CD4-positive, alpha-beta T cell treated with Interleukin-6 for 4 hours (primary cell): ENCODE results near the gene HOXB2.
A peak's percentile ranks its signal among the peaks of the same experiment; 100 is the strongest.
"Not testable (repeated sequence)": the region's sequence is repeated elsewhere in the genome, so short reads cannot be mapped to it uniquely, and the experiment has no call there.

Experiments
- DNase-seq: peaks from one replicate; pipeline ENCODE4 v3.0.0-alpha.2; 2020; ENCODE audit warnings: mixed read lengths

Gene HOXB2

GRCh38 chr17:48539177-48539576 is 5.7 kb downstream of the HOXB2 start:
- no peak for DNase-seq

- no peak for DNase-seq
These were observed 7.6 kb downstream of the HOXB2 start for GRCh38 chr17:48537316-48537715.

- DNase-seq = not testable (repeated sequence)
These were observed 8.9 kb downstream of the HOXB2 start for GRCh38 chr17:48535793-48536559.

GRCh38 chr17:48532261-48532660 is 12.6 kb downstream of the HOXB2 start:
- no peak for DNase-seq

GRCh38 chr17:48530887-48531272 is 14.0 kb downstream of the HOXB2 start, which contains the start of gene HOXB1:
Gene HOXB1, minus strand, starts transcription at chr17:48531011. Its CDS starts 107 bp downstream, at chr17:48530904.
- no peak for DNase-seq

GRCh38 chr17:48530208-48530886 is 14.6 kb downstream of the HOXB2 start:
- DNase-seq = no peak

GRCh38 chr17:48529683-48530009 is 15.3 kb downstream of the HOXB2 start:
- no peak for DNase-seq

- no peak for DNase-seq
These were observed 15.8 kb downstream of the HOXB2 start for GRCh38 chr17:48528936-48529682.

GRCh38 chr17:48528153-48528935 is 16.6 kb downstream of the HOXB2 start:
- no peak for DNase-seq

- no peak for DNase-seq
These were observed 17.4 kb downstream of the HOXB2 start for GRCh38 chr17:48527547-48527932.

- peak; percentile 8 for DNase-seq
These were observed 18.0 kb downstream of the HOXB2 start for GRCh38 chr17:48526608-48527546.

- DNase-seq = no peak
These were observed 21.9 kb downstream of the HOXB2 start for GRCh38 chr17:48523010-48523409.

GRCh38 chr17:48522031-48522653 is 22.8 kb downstream of the HOXB2 start:
- no peak for DNase-seq

- DNase-seq = no peak
These were observed 24.3 kb downstream of the HOXB2 start for GRCh38 chr17:48520631-48521079.

- DNase-seq = no peak
These were observed 25.5 kb downstream of the HOXB2 start for GRCh38 chr17:48519427-48519826.

GRCh38 chr17:48517478-48517877 is 27.4 kb downstream of the HOXB2 start:
- DNase-seq = no peak

- DNase-seq = no peak
These were observed 28.7 kb downstream of the HOXB2 start for GRCh38 chr17:48515925-48516900.

GRCh38 chr17:48514477-48514876 is 30.4 kb downstream of the HOXB2 start:
- no peak for DNase-seq

- DNase-seq = no peak
These were observed 31.0 kb downstream of the HOXB2 start for GRCh38 chr17:48513666-48514455.
